GM11168 (cell line): ENCODE measurements around the gene ANP32B.

Experiments
- in situ Hi-C: fragments of 300-500 bp; cut with MboI; formaldehyde crosslinking; loops from one replicate; pipeline ENCODE4 v1.12.0; 2022; ENCODE audit warnings: low sequenced_read_pairs; ENCODE audit not compliant: unreplicated experiment

ANP32B gene

DNA sequence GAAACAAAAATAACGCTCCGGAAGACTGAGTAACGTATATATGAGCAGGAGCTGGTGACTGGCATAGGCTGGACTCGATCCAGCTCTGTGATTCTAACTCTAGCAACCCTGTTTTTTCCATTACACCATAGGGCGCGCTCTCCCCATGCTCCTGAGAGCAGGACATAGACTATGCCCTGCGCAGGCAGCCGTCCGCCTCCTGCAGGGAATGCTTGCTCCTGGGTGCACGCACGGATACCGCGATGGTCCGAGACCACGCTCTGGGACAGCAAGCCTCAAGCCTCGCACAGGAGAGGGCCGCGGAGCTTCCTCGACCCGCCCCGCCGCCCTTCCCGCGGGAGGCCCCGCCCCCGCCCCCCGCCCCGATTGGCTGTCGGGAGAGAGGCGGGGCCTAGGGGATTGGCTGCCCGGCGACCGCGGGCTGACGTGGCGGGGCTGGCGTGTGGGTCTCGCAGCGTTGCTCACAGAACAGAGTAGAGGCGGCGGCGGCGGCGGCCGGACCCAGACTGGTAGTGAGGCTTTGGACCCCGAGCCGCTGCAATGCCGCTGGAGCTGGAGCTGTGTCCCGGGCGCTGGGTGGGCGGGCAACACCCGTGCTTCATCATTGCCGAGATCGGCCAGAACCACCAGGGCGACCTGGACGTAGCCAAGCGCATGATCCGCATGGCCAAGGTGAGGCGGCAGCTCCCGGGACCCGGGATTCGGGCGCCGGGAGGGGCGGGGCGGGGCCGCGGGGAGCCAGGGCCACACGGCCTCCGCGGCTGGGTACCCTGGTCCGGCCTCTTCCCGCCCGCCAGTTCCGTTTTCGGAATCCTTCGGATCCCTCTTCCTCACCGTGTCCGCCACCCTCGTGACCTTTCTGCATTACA lies 73.4 kb downstream of the ANP32B start, which contains the start of gene NANS:
Gene NANS (plus strand): TSS at position 464 of the 869 bp plus-strand sequence. CDS start 77 bp downstream, at position 541.
- in situ Hi-C loops, result no loop called here

DNA sequence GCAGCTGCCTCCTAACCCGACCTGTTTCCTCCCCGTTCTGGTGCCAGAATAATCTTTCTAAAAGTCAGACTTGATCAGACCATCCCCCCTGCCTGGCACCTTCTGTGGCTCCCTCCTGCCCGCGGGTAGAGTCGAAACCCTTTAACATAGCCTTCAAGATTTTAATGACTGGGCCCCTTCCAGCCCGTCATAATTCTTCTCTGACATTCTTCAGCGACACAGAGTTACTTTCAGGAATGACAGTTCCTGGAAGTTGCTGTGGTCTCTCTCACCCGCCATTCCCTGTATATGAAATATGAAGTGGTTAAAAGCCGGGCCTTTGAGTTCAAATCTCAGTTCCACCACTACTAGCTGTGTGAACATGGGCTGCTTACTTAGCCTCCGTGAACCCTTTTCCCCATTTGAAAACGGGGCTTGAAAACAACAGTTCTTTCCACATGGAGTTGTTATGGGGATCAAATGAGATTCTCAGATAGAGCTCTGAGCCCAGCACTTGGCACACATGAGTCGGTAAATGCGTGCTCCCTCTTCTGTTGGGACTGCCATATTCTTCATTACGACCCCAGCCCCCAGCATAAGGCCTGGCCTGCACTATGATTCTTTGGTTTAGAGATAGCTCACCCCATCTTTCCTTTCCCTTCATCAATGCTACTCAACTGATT lies 74.1 kb downstream of the ANP32B start:
- in situ Hi-C loops, result no loop called here

GRCh38 chr9:98062161-98062560 lies 79.0 kb downstream of the ANP32B start:
- in situ Hi-C loops, result no loop called here

DNA sequence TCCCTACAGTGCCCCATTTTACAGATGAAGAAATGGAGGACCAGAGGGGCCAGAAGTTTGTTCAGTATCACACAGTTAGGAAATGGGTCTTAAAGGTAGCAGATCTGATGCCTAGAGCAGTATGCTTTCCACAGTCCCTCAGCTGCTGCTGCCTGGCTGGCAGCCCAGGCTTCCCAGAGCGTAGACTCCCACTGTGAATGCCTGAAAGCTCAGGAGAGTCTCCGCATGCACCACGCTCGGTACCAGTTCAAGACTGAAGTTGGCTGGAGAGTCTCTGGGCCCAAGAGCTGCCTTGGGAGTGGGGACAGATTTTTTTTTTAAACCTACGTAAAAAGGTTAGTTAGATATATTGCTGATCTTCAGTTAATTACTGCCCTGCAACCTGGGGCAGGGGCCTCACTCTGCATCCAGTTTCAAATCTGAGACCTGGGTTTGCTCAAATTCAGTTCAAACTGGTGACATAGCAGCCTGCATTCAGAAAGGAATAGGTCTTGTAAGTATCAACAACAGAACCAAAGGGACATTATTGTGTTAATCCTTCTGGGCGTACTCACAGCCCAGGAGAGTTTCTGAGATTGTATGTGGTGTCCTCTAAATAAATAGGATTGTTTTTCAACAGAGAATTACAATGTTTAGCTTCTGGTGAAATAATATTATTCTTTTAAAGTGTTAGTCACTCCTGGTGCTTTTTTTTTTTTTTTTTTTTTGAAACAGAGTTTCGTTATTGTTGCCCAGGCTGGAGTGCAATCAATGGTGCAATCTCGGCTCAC lies 81.7 kb downstream of the ANP32B start:
- in situ Hi-C loops, result no loop called here
